ENCODE measurements around the gene AURKB. TPM values are rescaled to one million over a fixed set of nuclear protein-coding genes. Genes with fewer than 3 reads are reported as not detected.

Gene AURKB
- total and polyA plus RNA-seq, 2 of the 13 experiments (the other 11 are each of a cell fraction or from before 2014, with no cell fraction given): 29.5 to 75.3 TPM

DNA sequence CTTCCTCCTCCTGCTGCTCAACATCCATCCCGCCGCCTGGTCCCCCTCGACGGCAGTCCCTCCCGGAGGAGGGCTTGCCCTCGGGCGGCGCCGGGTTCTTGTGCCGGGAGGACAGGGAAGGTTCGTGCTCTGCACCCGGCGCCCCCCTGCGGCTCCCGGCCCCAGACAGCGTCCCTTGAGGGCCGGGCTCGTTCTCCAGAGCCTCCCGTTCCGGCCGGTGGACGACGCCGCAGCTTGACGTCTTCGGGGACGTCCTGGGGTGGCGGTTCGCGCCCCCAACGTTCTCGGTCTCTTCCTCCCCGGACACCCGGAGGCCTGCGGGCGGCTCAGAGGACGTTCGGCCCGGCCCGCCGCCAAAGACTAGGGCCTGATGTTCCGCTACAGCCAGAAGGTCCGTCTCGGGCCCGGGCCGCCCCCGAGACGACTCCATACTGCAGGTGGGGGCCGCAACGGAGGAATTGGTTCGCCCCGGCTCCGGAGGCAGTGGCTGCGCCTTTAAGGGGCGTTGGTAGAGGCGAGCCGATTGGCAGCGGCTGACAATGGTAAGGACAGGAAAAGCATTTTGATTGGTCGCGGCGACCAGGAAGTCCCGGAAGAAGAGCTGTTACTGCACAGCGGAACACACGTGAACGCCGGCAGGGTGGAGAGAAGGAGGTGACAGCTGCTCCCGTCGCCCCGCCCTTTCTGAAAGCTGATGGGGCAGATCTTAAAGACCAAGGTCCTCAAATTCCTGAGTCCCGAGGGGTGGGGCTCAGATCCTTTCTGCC is 20.5 kb downstream of the AURKB start, which contains the start of gene BORCS6 (continued):
- TF ChIP-seq, protein P1, sequence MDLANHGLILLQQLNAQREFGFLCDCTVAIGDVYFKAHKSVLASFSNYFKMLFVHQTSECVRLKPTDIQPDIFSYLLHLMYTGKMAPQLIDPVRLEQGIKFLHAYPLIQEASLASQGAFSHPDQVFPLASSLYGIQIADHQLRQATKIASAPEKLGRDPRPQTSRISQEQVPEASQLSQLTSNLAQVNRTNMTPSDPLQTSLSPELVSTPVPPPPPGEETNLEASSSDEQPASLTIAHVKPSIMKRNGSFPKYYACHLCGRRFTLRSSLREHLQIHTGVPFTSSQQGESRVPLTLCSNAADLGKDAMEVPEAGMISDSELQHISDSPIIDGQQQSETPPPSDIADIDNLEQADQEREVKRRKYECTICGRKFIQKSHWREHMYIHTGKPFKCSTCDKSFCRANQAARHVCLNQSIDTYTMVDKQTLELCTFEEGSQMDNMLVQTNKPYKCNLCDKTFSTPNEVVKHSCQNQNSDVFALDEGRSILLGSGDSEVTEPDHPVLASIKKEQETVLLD (CRISPR knock-in tag; IDR thresholded peaks at IDR 0.05; ENCODE audit: low read depth): 0 out of 2 replicates have a peak, but pooled peaks have one; percentile 29
- no peak for TF ChIP-seq AFF4 (CRISPR knock-in tag; IDR thresholded peaks at IDR 0.05)
- TF ChIP-seq NFIB (CRISPR knock-in tag; IDR thresholded peaks at IDR 0.05; ENCODE audit: borderline replicate concordance): no peak
- TF ChIP-seq, protein P2, sequence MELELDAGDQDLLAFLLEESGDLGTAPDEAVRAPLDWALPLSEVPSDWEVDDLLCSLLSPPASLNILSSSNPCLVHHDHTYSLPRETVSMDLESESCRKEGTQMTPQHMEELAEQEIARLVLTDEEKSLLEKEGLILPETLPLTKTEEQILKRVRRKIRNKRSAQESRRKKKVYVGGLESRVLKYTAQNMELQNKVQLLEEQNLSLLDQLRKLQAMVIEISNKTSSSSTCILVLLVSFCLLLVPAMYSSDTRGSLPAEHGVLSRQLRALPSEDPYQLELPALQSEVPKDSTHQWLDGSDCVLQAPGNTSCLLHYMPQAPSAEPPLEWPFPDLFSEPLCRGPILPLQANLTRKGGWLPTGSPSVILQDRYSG (CRISPR knock-in tag; IDR thresholded peaks at IDR 0.05): no peak
- peak; percentile 80; the same call in 1 of the 2 replicates for TF ChIP-seq ZNF782 (CRISPR knock-in tag; IDR thresholded peaks at IDR 0.05; ENCODE audit: borderline replicate concordance)
- TF ChIP-seq POGK (CRISPR knock-in tag; conservative IDR thresholded peaks at IDR 0.05): peak; percentile 58
- no peak for TF ChIP-seq PLRG1 (conservative IDR thresholded peaks at IDR 0.05)
- peak; percentile 75; the same call in 1 of the 2 replicates for TF ChIP-seq RFXAP (CRISPR knock-in tag; IDR thresholded peaks at IDR 0.05; ENCODE audit: borderline replicate concordance)
- TF ChIP-seq TSC22D2 (CRISPR knock-in tag; IDR thresholded peaks at IDR 0.05; ENCODE audit: borderline replicate concordance): no peak
- no peak for TF ChIP-seq ETV6 (CRISPR knock-in tag; conservative IDR thresholded peaks at IDR 0.05)
- no peak for TF ChIP-seq ZFP90 (CRISPR knock-in tag; IDR thresholded peaks at IDR 0.05; ENCODE audit: borderline replicate concordance)
- TF ChIP-seq ZNF567 (CRISPR knock-in tag; IDR thresholded peaks at IDR 0.05; ENCODE audit: borderline replicate concordance): no peak
- 0 out of 2 replicates have a peak, but pooled peaks have one; percentile 59 for TF ChIP-seq ZNF101 (CRISPR knock-in tag; IDR thresholded peaks at IDR 0.05; ENCODE audit: borderline replicate concordance, low read depth)
- TF ChIP-seq IRX3 (CRISPR knock-in tag; IDR thresholded peaks at IDR 0.05; ENCODE audit: borderline replicate concordance, low read depth): 0 out of 2 replicates have a peak, but pooled peaks have one; percentile 52
- peak; percentile 71; the same call in 1 of the 2 replicates for TF ChIP-seq MEIS1 (CRISPR knock-in tag; IDR thresholded peaks at IDR 0.05; ENCODE audit: borderline replicate concordance)
- no peak for TF ChIP-seq ZNF10 (CRISPR knock-in tag; IDR thresholded peaks at IDR 0.05; ENCODE audit: borderline replicate concordance, low read depth)
- 0 out of 2 replicates have a peak, but pooled peaks have one; percentile 50 for TF ChIP-seq NKX3-1 (CRISPR knock-in tag; IDR thresholded peaks at IDR 0.05)
- 0 out of 2 replicates have a peak, but pooled peaks have one; percentile 24 for TF ChIP-seq ZSCAN20 (CRISPR knock-in tag; IDR thresholded peaks at IDR 0.05; ENCODE audit: borderline replicate concordance)
- TF ChIP-seq MTF1 (CRISPR knock-in tag; IDR thresholded peaks at IDR 0.05): no peak
- no peak for TF ChIP-seq HNRNPL (IDR thresholded peaks at IDR 0.05; ENCODE audit: low read depth, low read length)

Measured in HepG2 (cell line).